Hematopoietic multipotent progenitor cell treated with erythropoietin and hydrocortisone succinate and interleukin-3 and kit ligand, for 17 days (in vitro differentiated cells): ENCODE measurements around the gene MAP4K1.

Experiments used
- DNase-seq: peaks from one replicate; pipeline ENCODE4 v3.0.0-alpha.2; 2015; ENCODE audit warnings: low spot score

The MAP4K1 gene

GRCh38 chr19:38617764-38618589 is at the start of gene MAP4K1:
Gene MAP4K1 (minus strand): TSS chr19:38617953. CDS start chr19:38617895, 58 bp downstream.
- DNase-seq: peak; percentile 16

DNA sequence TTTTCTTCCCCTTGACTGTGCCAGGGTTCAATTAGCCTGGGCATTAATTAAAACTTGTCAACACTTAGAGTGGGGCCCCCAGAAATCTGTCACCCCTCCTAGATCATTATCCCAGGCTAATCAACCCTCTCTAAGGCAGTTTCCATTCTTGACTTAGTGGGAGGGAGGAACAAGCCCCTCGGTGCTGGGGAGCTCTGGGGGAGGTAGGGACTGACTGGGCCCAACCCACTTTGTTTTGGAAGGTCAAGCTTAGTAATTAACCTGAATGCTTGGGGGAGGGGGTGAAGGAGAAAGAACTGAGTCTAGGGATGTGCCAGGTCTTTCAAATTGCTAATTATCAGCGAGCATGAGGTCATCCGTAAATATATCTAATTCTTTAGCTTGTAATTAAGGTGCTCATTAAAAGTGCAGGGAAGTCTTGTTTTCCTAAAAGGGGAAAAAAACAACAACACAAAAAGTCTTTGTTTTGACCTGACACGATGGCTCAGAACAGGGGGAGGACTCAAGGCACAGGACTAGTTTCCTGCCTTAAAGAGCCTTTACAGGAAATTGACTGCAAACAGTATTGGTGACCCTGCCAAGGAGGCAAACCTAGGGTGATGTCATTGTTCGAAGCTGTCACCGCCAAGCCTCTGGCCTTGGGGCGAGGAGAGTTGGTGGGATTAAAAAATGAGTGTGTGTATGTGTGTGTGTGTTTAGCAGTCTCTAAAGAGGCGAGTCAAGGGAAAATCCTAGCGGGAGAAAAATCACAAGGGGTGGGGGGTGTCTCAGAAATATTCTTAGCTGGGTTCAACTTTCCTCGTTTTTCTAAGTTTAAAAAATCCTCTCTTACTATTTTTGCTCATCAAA is 49.1 kb upstream of the MAP4K1 start:
- DNase-seq: no peak

- no peak for DNase-seq
These were observed 48.4 kb upstream of the MAP4K1 start for GRCh38 chr19:38665950-38666662.

- DNase-seq: no peak
These were observed 47.6 kb upstream of the MAP4K1 start for GRCh38 chr19:38665219-38665931.

GRCh38 chr19:38664503-38665211 is 46.9 kb upstream of the MAP4K1 start:
- peak; percentile 69 for DNase-seq

GRCh38 chr19:38663957-38664502 is 46.3 kb upstream of the MAP4K1 start:
- no peak for DNase-seq

DNA sequence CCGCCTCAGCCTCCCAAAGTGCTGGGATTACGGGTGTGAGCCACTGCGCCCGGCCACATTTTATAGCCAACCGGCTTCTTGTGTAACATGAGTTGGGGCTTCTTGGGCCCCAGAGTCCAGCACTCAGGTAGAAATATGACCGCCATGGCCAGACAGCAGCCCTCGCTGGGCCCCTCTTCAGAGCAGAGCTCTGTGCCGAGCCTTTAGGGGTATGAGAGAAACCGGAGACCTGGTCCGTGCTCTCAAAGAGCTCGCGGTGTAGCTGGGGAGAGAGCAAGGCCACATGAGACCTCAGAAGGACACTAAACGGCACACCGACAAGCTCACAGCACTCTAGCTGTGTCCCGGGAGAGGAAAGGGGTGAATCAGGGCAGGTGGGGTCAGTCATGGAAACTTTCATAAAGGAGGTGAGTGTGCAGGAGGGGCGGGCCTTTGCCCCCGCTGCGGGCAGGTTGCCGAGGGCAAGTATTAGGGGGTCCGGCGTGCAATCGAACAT is 45.5 kb upstream of the MAP4K1 start:
- DNase-seq: no peak

GRCh38 chr19:38662537-38663155 is 44.9 kb upstream of the MAP4K1 start:
- no peak for DNase-seq

- DNase-seq: no peak
These were observed 44.2 kb upstream of the MAP4K1 start for GRCh38 chr19:38661996-38662395.

DNA sequence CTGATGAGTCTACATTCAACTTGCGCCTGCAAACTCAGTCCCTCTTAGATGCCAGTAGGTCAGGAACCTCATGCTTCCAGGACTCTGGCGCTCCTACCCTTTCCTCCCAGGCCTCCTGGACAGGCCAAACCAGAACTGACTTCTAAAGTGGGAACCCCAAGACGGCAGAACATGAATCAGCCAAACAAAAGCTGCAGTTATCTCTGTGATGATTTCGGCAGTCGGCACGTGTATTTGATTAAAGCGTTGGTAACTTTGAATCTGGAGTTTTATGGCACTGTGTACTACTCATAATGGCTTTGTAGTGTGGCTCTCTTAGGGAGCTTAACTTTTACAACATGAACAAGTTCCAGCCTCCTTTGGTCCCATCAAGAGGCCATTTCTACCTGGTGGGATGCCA is 43.4 kb upstream of the MAP4K1 start:
- no peak for DNase-seq

DNA sequence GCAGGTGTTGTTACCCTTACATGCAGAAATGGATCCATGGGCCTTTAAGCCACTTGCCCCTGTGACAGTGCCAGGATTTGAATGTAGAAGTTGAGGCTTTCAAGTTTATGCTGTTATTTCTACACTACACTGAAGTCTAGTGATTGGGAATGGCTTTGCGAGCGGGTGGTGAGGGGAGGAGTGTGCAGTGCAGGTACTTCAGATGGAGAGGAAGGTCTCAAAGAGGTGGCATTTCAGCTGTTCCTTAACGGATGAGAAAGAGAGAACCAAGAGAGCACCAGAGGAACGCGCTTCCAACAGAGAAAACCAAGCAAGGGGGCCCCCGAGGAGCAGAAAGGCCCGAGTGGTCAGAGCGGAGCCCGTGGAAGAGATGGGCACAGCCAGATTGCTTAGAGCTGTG is 43.0 kb upstream of the MAP4K1 start:
- DNase-seq: no peak

- peak; percentile 54 for DNase-seq
These were observed 40.9 kb upstream of the MAP4K1 start for GRCh38 chr19:38658462-38659306.

DNA sequence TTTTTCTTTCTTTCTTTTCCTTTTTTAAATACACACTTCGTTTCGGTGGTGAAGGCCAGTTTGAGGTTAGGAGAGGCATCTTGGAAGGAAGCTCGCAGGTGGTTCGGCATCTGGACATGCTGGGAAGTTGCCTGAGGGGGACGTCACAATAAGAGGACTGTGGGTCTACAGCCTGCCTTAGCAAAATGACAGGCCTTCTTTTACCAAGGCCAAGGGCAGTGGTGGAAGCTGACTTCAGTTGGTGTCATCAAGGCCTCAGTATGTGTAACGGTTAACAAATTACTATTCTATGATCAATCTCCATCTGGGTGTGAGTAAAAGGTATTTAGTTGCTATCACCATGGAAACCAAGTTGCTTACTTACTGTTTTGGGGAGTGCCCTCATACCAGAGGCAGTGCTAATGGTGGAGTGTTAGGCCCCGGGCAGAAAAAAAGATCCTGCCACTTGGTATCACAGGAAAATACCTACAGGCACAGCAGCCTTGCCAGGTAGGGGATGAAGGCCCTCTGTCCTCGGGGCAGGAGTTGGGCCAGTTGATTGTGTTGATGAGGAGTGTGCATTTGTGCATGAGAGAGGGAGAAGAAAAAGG is 40.0 kb upstream of the MAP4K1 start:
- no peak for DNase-seq

GRCh38 chr19:38656171-38656981 is 38.6 kb upstream of the MAP4K1 start:
- DNase-seq: no peak

DNA sequence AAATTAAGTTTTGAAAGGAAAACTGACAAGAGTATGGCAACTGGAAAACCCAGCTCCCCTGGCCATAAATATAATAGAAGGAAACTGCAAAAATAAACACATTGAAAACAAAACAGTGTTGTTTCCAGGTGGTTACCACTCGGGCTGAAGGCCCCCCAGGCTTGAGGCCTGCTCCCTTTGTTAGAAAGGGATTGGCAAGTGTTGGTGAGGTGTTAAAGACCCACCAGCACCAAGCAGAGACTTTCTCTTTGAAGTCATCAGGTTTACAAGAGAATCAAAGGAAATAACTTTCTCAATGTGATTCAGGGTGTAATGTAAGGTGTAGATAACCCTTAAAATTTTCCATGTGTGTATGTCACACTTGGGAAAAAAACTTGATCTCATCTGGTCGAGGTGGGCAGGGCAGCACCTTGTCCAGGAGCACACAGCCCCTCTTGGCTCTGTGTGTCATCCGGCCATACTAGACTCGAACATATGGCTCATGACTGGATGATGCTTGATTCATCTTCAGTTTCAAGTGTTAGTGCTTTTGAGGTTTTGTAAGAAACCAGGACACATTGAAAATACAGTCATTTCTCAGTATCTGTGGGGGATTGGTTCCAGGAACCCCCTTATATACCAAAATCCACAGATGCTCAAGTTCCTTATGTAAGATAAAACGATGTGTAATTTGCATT is 37.5 kb upstream of the MAP4K1 start:
- DNase-seq: no peak

DNA sequence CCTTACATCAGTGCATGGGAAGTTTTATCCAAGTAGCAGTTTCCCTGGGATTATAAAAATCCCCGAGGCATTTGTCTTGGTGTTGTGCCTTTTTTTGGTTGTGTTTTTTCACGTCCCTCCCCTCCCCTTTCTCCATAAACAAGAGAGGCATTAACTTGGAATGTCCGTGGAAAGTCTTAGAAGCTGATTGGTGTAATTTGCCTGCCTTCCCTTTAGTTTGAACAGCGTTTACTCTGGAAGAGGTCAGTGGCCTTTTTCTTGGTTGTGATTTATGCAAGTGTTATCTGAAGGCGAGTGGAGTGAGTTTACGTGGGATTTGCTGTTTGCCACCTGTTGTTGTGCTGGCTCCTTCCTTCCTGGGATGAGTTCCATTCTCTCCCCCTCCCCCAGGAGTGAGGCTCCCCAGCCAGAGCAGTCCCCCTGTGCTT is 36.9 kb upstream of the MAP4K1 start:
- no peak for DNase-seq

DNA sequence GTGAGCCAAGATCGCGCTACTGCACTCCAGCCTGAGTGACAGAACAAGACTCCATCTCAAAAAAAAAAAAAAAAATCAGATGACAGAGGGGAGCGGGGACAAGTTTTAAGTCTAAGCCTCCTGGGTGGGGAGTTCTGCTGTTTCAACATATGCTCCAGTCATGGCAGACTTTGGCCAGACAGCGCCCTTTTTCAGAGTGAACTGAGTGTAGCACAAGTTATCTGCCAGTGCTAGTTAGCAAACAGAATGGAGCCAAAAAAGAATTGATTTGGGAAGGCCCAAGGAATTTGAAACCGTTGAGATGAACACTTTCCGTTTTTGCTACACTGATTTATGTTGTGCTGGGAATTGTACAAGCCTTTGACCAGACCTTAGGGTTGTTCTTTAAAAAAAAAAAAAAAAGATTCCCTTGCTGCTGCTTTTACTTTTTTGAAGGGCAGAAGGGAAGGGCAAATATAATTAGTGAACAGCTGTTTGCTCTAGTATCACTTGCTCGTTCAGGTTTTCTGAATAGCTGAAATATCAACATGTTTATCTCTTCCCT is 35.3 kb upstream of the MAP4K1 start:
- peak; percentile 4 for DNase-seq
